ENCODE measurements around the gene QSOX2.

GRCh38 chr9:136289651-136290507, 44.3 kb upstream of the QSOX2 start:
- TF ChIP-seq GATA3 (IDR thresholded peaks at IDR 0.05; ENCODE audit: low read depth, low read length) = no peak
- no peak for TF ChIP-seq GATA2 (IDR thresholded peaks at IDR 0.05; ENCODE audit: low read depth, low read length)
